ENCODE data around the gene FOXP1.
A peak's percentile ranks its signal among the peaks of the same experiment; 100 is the strongest.

DNA sequence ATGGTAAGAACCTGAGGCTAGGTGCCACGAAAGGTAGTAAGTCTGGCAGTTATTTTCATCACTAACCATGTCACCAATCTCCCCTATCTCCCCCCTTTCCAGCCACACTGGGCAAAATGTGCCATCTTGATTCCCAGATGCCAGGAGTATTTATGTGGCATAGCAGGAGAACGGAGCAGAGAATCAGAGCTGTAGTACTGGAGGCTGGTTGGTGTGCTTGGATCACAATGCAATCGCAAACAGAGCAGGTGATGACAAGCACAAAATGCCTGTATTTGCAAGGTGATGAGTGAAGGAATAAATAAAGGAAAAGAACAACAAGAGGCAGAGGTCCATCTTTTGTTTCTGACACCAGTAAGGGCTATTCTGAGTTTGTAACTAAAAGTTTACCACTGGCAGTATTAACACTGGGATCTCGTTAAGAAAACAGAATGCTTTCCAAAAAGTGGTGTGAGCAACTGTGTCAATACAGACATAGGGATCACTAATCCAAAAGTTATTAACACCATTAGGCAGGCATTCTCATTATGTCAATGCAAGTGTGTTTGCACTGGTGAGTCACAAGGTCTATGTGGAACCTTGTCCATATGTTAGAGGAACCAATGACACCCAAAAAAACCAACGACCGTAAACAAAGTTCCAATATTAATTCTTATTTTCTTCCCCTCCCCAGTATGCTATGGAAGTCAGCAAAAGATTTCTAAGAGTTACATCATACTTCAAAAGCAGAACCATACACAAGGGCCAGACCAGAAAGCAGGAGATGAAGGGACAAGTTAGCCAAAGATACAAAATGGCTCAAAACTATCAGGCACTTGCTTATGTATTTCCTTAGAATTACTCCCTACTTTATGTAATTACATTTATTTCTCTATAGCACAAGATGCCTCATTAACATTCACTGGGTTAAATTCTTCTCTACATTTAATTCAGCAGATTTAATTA is 556.6 kb downstream of the FOXP1 start:
- no peak for TF ChIP-seq CTCF (IDR thresholded peaks at IDR 0.05)
- no peak for TF ChIP-seq POLR2A (IDR thresholded peaks at IDR 0.05)
- peak in 1 of 3 donors; percentile 53 for TF ChIP-seq POLR2AphosphoS5 (IDR thresholded peaks at IDR 0.05)
